Hematopoietic multipotent progenitor cell treated with erythropoietin and hydrocortisone succinate and interleukin-3 and kit ligand, for 8 days (in vitro differentiated cells): Measurements from ENCODE around the gene CTRB2.
"Not testable (repeated sequence)": the region's sequence is repeated elsewhere in the genome, so short reads cannot be mapped to it uniquely, and the experiment has no call there.

Experiments
- DNase-seq: peaks from one replicate; pipeline ENCODE4 v3.0.0-alpha.2; 2015

The CTRB2 gene

DNA sequence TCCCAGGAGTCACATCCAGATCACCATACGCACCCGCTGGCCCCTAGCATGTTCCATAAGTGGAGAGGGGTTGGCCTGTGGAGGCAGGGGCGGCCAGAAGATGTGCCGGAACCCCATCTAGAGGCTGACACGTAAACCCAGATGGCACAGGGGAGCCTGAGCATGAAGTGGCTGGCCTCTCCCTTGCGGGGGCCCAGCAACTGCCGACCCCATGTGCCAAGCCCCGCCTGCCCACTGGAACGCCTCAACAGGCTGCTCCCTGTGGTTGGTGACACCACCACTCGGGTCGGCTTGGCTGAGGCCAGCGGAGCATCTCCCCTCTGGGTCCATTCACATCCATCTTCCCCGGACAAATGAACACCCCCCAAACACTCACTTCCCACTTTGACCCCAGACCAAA is 35.0 kb upstream of the CTRB2 start:
- DNase-seq: no peak

DNA sequence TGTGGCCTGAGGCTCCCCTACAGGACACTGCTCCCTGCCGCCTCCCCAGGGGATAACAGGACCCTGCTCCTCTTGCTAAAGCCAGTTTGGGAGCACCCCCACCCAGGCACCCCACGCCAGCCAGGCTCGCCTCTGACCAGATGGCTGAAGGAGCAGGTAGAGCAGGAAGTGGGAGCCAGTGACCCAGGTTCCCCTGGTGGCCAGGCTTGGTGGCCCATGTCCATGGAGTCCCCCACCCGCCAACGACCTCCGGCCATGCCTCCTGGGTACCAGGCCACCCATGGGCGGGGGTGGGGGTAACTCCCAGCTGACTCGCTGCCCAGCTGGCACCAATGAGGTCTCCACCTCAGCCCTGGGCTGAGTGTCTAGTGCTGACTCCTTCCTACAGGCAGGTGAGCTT is 34.5 kb upstream of the CTRB2 start:
- DNase-seq: no peak

DNA sequence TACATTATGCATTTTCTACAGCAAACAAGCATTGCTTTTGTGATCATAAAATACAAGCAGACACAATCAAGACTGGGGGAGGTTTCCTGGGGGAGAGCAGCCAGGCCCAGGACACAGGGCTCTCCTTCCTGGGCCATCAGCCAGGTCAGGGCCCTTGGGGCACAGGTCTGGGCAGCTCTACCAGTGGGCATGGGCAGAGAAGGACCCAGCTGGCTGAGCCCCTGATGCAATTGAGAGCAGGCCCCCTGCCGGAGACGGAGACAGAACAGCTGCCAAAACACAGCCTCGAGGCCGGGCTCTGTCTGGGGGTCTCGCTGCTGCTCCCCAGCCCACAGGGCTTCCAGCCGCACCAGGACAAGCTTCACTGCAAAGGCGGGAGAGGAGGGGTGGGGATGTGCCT is 33.7 kb upstream of the CTRB2 start:
- not testable (repeated sequence) for DNase-seq

- DNase-seq: no peak
These were observed 32.7 kb upstream of the CTRB2 start for GRCh38 chr16:75239542-75240122.

DNA sequence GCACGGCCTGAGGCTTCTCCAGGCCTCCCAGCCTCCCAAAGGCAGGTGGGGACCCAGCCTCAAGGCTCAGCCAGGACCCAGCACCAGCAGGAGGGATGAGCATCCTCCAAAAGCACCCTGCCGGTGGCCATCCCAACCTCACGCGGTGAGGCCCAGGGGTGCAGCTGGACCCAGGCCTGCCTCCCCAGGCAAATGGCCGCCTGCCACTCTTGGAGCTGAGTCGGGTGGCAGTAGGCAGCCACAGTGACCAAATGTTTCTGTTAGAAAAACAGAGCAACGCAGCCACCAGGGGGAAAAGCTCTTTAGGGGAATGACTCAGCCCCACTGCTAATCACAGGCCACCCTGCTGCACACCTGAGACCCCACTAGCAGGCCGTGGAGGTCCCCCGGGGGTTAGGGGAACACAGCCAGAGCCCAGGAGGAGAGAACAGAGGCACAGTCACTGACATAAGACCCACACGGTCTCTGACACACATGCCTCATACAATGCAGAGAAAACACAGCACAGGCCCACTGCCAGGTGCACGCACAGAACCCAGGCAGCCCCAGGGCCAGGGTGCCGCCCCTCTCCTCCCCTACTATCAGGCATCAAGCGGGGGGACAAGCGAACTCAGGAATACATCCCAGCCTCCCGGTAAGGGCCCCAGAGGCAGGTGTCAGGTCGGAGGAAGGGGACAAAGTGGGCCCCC is 32.0 kb upstream of the CTRB2 start:
- no peak for DNase-seq

GRCh38 chr16:75238132-75238852 is 31.3 kb upstream of the CTRB2 start:
- no peak for DNase-seq

DNA sequence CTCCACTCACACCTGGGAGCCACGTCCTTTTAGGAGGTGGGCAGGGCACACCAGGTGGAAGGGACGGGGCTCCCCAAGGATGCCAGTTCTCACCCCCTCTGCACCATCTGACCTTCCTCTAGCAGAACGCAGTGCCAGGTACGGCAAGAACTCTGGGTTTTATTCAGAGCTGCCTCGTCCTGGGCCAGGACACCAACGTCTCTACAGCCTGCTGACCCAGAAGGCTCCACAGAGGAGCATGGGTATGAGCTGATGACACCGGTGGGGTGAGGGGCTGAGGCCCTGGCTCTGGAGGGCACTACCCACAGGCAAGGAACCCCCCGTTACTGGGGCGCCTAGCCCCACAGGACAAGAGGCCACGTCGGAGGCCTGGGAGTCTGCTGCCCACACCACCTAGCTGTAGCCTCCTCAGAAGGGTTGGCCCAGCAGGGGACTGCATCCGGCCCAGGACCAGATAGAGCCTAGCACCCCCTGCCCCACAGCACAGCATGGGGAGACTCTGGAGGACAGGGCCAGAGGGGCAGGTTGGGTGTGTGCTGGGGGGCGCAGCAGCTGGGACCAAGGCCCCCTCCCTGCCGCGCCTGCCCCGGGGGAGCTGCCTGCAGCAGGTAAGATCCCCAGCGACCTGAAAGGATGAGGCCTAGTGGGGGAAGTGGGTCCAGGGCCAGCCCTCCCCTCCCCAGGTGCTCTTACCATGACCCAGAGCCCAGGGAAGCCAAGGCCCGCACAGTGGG is 30.6 kb upstream of the CTRB2 start:
- no peak for DNase-seq

GRCh38 chr16:75236736-75237397 is 29.9 kb upstream of the CTRB2 start:
- DNase-seq: no peak

GRCh38 chr16:75236232-75236631 is 29.3 kb upstream of the CTRB2 start:
- DNase-seq: no peak

DNA sequence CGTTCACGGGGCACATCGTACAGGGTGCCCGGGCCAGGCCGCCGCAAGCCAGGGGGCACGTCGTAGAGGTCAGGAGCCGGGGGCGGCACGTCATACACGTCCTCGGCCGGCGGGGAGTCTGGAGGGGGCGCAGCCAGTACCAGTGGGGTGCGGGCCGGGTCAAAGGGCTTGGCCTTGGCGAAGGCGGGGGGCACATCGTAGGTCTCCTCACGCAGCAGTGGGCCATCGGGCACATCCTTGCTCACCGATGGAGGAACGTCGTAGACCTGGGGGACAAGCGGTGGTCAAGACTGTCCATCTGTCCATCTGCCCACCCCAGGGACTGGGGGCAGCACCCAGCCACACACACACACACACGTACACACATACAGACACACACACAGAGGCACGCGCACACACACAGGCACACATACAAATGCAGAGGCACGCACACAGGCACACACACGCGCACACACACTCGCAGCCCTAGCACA is 28.8 kb upstream of the CTRB2 start:
- DNase-seq: no peak

DNA sequence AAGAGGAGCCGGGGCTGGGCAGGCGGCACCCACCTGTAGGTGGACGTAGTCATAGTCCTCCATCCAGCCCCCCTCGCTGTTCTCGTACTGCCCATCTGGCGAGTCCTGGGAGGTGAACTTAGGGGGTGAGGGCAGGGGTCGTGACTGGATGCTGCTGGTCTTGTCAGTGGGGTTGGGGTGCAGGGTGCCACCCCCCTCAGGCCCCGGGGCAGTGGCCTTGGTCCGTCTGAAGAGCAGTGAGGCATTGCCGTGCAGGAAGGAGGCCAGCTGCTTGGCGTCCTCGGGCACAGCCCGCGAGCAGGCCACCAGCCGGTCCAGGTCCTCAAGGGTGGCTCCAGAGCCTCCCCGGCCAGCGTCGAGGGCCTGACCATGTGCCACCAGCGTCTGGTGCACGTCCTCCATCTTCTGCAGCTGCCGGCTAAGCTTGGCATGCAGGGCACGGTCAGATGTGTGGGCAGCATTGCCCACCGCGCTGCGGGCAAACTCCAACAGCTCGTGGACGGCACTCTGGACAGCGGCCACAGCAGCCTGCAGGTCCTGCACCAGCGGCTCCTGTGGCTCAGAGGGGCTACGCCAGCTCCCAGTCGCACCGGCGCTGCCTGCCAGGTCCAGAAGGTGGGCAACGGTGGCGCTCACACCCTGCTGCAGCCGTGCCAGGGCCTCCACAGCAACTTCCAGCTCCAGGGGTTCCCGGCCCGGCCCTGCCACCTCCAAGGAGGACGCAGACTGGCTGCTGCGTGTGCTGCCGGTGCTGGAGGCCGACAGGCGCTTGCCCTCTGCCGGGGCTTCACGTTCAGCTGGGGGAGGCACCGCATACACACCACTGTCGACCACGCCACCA is 28.1 kb upstream of the CTRB2 start:
- DNase-seq: no peak

- no peak for DNase-seq
These were observed 26.6 kb upstream of the CTRB2 start for GRCh38 chr16:75233611-75233938.

GRCh38 chr16:75231570-75231969 is 24.6 kb upstream of the CTRB2 start:
- no peak for DNase-seq

DNA sequence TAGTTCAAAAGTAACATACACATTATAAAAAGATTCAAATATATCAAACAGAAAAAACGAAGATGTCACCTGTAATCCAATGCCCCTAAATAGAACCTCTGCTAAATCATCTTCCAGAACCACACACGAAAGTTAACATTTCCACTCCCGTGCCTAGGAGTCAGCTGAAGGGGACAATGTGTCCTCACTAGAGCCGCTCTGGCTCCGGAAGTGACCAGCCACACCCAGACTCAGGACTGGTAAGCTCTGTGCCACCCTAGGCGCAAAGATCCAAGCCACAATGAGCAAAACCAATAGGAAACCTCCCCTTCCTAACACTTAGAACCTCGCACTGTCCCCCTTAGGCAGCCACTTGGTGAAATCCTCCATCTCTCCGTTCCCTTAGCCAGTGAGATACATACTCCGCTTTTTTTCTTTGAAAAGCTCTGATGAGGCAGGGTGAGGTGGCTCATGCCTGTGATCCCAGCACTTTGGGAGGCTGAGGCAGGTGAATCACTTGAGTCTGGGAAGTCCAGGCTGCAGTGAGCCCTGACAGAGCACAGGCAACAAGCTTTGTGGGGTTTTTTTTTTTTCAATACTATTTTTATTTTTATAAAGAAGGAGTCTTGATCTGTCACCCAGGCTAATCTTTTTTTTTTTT is 23.6 kb upstream of the CTRB2 start:
- no peak for DNase-seq

- DNase-seq: no peak
These were observed 22.4 kb upstream of the CTRB2 start for GRCh38 chr16:75229172-75230031.

- no peak for DNase-seq
These were observed 21.4 kb upstream of the CTRB2 start for GRCh38 chr16:75228143-75228976.

DNA sequence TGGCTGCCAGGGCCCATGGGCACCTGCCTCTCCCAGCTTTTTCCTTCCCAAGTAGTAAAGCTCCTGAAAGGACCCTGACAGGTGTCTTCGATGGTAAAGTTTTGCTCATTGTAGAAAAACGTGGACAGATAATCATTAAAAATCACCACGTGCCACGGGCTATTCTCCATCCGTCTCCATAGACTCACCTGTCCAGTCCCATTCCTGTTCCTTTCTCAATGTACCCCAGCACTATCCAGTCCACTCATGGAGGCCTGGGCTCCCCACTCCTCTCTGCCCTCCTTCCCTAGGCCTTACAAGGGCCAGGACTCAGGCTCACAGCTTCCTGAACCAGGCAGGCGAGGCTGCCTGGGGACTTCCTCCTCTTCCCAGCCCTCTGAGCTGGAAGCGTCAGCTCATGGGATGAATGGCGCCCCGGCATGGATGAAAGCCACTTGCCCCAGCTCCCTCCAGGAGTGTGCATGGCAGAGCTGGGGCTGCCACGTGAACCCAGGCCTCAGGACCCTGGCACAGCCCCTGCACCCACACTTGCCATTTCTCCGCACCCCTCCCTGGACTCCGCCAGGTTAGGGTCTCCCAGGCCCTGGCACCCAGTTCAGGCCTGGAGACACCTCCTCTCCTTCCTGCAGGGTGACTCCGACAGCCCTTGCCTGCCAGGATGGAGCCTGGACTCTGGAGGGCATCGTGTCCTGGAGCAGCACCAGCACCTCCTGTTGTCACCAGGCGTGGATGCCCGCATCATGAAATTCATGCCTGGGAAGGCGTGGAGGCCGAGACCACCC is 20.6 kb upstream of the CTRB2 start:
- no peak for DNase-seq

GRCh38 chr16:75226550-75227360 is 19.8 kb upstream of the CTRB2 start:
- no peak for DNase-seq
